Measurements from ENCODE around the gene ASS1. TPM values are rescaled to one million over a fixed set of nuclear protein-coding genes. Genes with fewer than 3 reads are reported as not detected.

Gene ASS1
- total and polyA plus RNA-seq, 3 donors from 2014 or later: 68.5 to 153 (median 90.2) TPM

DNA sequence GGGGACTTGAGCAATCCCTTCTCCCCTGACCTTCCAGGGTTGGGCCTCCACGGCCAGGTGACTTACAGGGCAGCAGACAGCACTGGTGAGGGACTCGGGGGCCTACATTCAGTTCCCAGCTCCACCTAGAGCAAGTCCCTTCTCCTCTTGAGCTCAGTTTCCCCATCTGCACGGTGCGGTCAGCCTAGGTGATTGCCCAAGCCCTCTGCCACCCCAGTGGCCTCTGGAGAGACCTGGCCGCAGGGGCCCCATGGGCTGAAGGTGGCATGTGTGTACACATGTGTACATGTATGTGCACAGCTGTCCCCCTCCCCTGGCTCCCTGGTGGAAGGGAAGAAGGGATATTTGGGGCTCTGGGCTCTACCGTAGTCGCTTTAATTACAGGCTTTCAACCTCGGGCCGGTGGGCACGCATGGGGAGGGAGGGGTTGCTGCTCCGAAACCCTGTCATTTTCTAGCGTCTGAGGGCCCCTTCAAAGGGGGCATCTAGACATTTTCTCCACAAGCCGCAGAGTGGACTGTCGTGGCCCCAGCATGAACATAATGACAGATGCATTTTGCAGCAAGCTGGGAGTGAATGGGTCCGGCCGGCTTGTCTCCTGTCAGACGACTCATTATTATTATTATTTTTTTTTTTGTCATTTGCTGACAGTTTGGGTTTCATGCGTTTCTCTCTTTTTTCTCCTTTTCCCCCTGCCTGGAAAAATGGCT lies 44.0 kb downstream of the ASS1 start:
- 87 to 88% methylated on average over 15 to 18 of the region's 18 CpGs for WGBS, 2 donors
- TF ChIP-seq POLR2A (IDR thresholded peaks at IDR 0.05): no peak
- intact Hi-C loops (cut with DNase I; ENCODE audit: low total_unique reads): no loop called here
- no peak overlapping the region for H3K4me3 ChIP-seq
- H3K36me3 ChIP-seq (ENCODE audit: low read depth, missing control alignments): no peaks in the 10 kb centered on the region
- no peaks in the 10 kb centered on the region for H3K4me1 ChIP-seq
- H3K9me3 ChIP-seq: no peaks in the 10 kb centered on the region
- no peaks in the 10 kb centered on the region for H3K27me3 ChIP-seq
- no peak for DNase-seq
- no peak overlapping the region for H3K27ac ChIP-seq

DNA sequence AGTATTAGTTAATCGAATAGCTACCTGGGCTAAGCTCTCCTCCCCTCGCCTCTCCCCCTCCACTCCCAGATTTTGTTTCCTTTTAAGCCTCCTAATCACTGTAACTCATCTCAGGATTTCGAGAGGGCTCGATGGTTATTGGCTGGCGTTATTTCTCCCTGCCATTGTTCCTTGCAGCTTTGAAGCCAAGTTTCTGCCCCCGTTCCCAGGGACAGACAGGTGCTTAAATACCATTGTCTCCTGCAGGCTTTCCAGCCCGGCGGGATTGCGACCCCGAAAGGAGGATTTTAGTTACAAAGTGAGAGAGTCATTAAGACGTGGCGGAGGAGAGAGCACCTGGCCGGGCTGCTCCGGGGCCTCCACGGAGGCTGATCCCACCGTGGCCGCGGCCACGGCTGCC lies 46.2 kb downstream of the ASS1 start:
- no peaks in the 10 kb centered on the region for H3K4me1 ChIP-seq
- no peaks in the 10 kb centered on the region for H3K9me3 ChIP-seq
- no peaks in the 10 kb centered on the region for H3K27me3 ChIP-seq
- TF ChIP-seq, protein P1, sequence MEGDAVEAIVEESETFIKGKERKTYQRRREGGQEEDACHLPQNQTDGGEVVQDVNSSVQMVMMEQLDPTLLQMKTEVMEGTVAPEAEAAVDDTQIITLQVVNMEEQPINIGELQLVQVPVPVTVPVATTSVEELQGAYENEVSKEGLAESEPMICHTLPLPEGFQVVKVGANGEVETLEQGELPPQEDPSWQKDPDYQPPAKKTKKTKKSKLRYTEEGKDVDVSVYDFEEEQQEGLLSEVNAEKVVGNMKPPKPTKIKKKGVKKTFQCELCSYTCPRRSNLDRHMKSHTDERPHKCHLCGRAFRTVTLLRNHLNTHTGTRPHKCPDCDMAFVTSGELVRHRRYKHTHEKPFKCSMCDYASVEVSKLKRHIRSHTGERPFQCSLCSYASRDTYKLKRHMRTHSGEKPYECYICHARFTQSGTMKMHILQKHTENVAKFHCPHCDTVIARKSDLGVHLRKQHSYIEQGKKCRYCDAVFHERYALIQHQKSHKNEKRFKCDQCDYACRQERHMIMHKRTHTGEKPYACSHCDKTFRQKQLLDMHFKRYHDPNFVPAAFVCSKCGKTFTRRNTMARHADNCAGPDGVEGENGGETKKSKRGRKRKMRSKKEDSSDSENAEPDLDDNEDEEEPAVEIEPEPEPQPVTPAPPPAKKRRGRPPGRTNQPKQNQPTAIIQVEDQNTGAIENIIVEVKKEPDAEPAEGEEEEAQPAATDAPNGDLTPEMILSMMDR (IDR thresholded peaks at IDR 0.05): no peak
- TF ChIP-seq POLR2A (IDR thresholded peaks at IDR 0.05): no peak
- 88% methylated on average over 12 to 19 of the region's 19 CpGs for whole genome bisulfite sequencing, 2 donors
- no peak overlapping the region for H3K4me3 ChIP-seq
- no peak for DNase-seq
- no peaks in the 10 kb centered on the region for H3K36me3 ChIP-seq (ENCODE audit: low read depth, missing control alignments)
- intact Hi-C loops (cut with DNase I; ENCODE audit: low total_unique reads): no loop called here
- H3K27ac ChIP-seq: no peak overlapping the region

- intact Hi-C loops (cut with DNase I; ENCODE audit: low total_unique reads): no loop called here
- no peaks in the 10 kb centered on the region for H3K36me3 ChIP-seq (ENCODE audit: low read depth, missing control alignments)
- no peak overlapping the region for H3K4me3 ChIP-seq
- no peaks in the 10 kb centered on the region for H3K9me3 ChIP-seq
- WGBS, 2 donors: 95 to 96% methylated on average over 12 to 15 of the region's 15 CpGs
- DNase-seq: no peak
- H3K27me3 ChIP-seq: no peaks in the 10 kb centered on the region
- H3K27ac ChIP-seq: no peak overlapping the region
- TF ChIP-seq POLR2A (IDR thresholded peaks at IDR 0.05): no peak
- TF ChIP-seq, protein P1 (IDR thresholded peaks at IDR 0.05): no peak
- no peaks in the 10 kb centered on the region for H3K4me1 ChIP-seq
Observed at GRCh38 chr9:130491830-130492482, 47.2 kb downstream of the ASS1 start.

DNA sequence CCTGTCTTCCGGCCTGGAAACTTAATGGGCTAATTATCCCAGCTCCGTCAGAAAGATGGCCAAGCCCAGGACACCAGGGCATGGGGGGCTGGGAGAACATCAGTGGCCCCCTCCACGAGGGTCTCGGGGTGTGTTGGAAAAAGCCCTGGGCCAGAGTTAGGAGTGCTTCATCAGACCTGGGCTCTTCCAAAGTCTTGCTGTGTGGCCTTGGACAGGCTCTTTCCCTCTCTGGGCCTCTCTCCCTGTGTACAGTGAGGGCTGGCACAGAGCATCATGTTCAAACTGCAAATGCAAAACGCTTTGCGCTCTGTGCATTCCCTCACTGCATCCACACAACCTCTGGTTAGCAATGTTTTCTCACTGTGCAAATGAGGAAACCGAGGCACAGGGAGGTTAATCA lies 48.3 kb downstream of the ASS1 start:
- intact Hi-C loops (cut with DNase I; ENCODE audit: low total_unique reads): no loop called here
- no peak for DNase-seq
- Histone ChIP-seq H3K27me3 (no peaks in the 10 kb centered on the region), H3K4me3 (no peak overlapping the region), H3K27ac (no peak overlapping the region), H3K9me3 (no peaks in the 10 kb centered on the region), H3K36me3 (ENCODE audit: low read depth, missing control alignments) (no peaks in the 10 kb centered on the region), H3K4me1 (no peaks in the 10 kb centered on the region)
- TF ChIP-seq POLR2A (IDR thresholded peaks at IDR 0.05): no peak
- TF ChIP-seq, protein P1 (IDR thresholded peaks at IDR 0.05): no peak
- 94% methylated on average over 7 of the region's 7 CpGs for WGBS, 2 donors

- H3K4me3 ChIP-seq: no peak overlapping the region
- no peaks in the 10 kb centered on the region for H3K4me1 ChIP-seq
- intact Hi-C loops (cut with DNase I; ENCODE audit: low total_unique reads): no loop called here
- H3K27me3 ChIP-seq: no peaks in the 10 kb centered on the region
- H3K36me3 ChIP-seq (ENCODE audit: low read depth, missing control alignments): no peaks in the 10 kb centered on the region
- no peaks in the 10 kb centered on the region for H3K9me3 ChIP-seq
- 90 to 94% methylated on average over 9 of the region's 9 CpGs for WGBS, 2 donors
- no peak for DNase-seq
- no peak overlapping the region for H3K27ac ChIP-seq
- TF ChIP-seq POLR2A (IDR thresholded peaks at IDR 0.05): no peak
Observed at GRCh38 chr9:130493476-130493875, 48.7 kb downstream of the ASS1 start.

Data from testis (tissue), 3 donors.